Suprapubic skin (tissue), 3 donors: Measurements from ENCODE around the gene INHBE.

Source experiments
- CTCF ChIP-seq, 2 donors: fragments of 200-600 bp in 1 of 2; fragments of 450-650 bp in 1 of 2; sonication (generic) in 1 of 2; IDR thresholded peaks; one replicate each; pipeline ENCODE4 v1.5.1; 2016 to 2019; ENCODE audit warnings: antibody characterized with exemption in 2 of 2, mild to moderate bottlenecking in 1 of 2, moderate library complexity in 1 of 2
- EP300 ChIP-seq: sonication (generic); formaldehyde crosslinking; IDR thresholded peaks from one replicate; pipeline ENCODE4 v1.6.1; 2017; ENCODE audit warnings: antibody characterized with exemption

- no peak for TF ChIP-seq EP300
- no peak for TF ChIP-seq CTCF (IDR thresholded peaks at IDR 0.05)
Measured at GRCh38 chr12:57485695-57486094, 30.6 kb downstream of the INHBE start.
